Sigmoid colon (tissue), 4 donors: Measurements from ENCODE around the gene MPP1.

Experiments used
- CTCF ChIP-seq, 4 experiments: fragments of 450-650 bp in 3 of 4; fragments of 200-600 bp in 1 of 4; IDR thresholded peaks; one replicate each; pipeline ENCODE4 v1.5.1; 2016 to 2019; ENCODE audit warnings: antibody characterized with exemption in 4 of 4, mild to moderate bottlenecking in 3 of 4, moderate library complexity in 2 of 4
- POLR2A ChIP-seq, 2 donors: fragments of 450-650 bp; IDR thresholded peaks; one replicate each; pipeline ENCODE4 v1.6.1; 2016; ENCODE audit warnings: antibody characterized with exemption in 2 of 2, mild to moderate bottlenecking in 2 of 2, moderate library complexity in 2 of 2
- POLR2AphosphoS5 ChIP-seq, 4 donors: sonication (generic); formaldehyde crosslinking; IDR thresholded peaks; one replicate each; pipeline ENCODE4 v1.6.1; 2017; ENCODE audit warnings: antibody characterized with exemption in 4 of 4

- no peak for TF ChIP-seq CTCF (IDR thresholded peaks at IDR 0.05)
- TF ChIP-seq POLR2A (IDR thresholded peaks at IDR 0.05), result no peak
- TF ChIP-seq POLR2AphosphoS5 (IDR thresholded peaks at IDR 0.05), result no peak
These were observed 16.2 kb upstream of the MPP1 start for GRCh38 chrX:154821523-154821922.
